Upper lobe of left lung (tissue), 4 donors: ENCODE data around the gene KLHL40.

Experiments used
- EP300 ChIP-seq, 4 donors: sonication (generic); formaldehyde crosslinking; IDR thresholded peaks; one replicate each; pipeline ENCODE4 v1.5.1; 2017; ENCODE audit warnings: antibody characterized with exemption in 4 of 4, control low read depth in 2 of 4
- POLR2A ChIP-seq, 4 donors: fragments of 450-650 bp; IDR thresholded peaks; one replicate each; pipeline ENCODE4 v1.5.1; 2016 to 2017; ENCODE audit warnings: antibody characterized with exemption in 4 of 4, mild to moderate bottlenecking in 2 of 4
- POLR2AphosphoS5 ChIP-seq, 2 donors: sonication (generic); formaldehyde crosslinking; IDR thresholded peaks; one replicate each; pipeline ENCODE4 v1.5.1; 2017; ENCODE audit warnings: antibody characterized with exemption in 2 of 2
- TF ChIP-seq, protein P1 (sequence below), 6 experiments: fragments of 450-650 bp in 4 of 6; fragments of 200-600 bp in 2 of 6; sonication (generic) in 2 of 6; IDR thresholded peaks; one replicate each; pipeline ENCODE4 v1.5.1; 2016 to 2019; ENCODE audit warnings: antibody characterized with exemption in 6 of 6

DNA sequence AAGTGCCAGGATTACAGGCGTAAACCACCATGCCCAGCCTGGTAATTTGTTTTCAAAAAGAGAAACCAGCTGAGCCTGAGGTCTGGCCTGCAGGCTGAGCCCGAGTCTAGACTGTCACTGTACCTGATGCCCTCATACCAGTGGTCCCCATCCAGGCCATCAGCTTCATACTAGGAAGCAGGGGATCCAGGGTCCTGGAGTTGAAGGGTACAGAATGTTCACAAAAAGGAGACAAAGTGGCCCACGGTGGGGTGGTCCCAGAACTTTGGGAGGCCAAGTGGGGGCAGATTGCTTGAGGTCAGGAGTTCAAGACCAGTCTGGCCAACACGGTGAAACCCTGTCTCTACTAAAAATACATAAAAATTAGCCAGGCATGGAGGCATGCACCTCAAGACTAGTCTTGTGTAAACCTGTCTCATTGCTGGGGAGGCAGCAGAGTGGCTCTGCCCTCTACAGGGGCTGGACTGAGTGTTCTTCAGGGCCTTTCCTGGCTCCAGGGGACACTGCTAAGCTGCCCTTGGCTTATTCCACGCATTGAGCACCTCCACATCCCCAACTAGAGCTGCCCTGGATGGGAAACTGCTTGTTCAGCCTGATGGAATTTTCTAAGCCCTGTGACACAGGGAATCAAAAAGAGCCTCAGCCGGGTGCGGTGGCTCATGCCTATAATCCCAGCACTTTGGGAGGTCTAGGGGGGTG lies 25.1 kb downstream of the KLHL40 start:
- TF ChIP-seq EP300 (IDR thresholded peaks at IDR 0.05) (no peak), POLR2A (IDR thresholded peaks at IDR 0.05) (no peak), POLR2AphosphoS5 (IDR thresholded peaks at IDR 0.05) (no peak)
- TF ChIP-seq, protein P1, sequence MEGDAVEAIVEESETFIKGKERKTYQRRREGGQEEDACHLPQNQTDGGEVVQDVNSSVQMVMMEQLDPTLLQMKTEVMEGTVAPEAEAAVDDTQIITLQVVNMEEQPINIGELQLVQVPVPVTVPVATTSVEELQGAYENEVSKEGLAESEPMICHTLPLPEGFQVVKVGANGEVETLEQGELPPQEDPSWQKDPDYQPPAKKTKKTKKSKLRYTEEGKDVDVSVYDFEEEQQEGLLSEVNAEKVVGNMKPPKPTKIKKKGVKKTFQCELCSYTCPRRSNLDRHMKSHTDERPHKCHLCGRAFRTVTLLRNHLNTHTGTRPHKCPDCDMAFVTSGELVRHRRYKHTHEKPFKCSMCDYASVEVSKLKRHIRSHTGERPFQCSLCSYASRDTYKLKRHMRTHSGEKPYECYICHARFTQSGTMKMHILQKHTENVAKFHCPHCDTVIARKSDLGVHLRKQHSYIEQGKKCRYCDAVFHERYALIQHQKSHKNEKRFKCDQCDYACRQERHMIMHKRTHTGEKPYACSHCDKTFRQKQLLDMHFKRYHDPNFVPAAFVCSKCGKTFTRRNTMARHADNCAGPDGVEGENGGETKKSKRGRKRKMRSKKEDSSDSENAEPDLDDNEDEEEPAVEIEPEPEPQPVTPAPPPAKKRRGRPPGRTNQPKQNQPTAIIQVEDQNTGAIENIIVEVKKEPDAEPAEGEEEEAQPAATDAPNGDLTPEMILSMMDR (IDR thresholded peaks at IDR 0.05), result no peak
